CD4-positive, alpha-beta T cell treated with Interleukin-4 for 4 hours (primary cell): ENCODE results near the gene MPHOSPH9.

ENCODE experiments used
- DNase-seq: peaks from one replicate; pipeline ENCODE4 v3.0.0-alpha.2; 2020

MPHOSPH9 gene

GRCh38 chr12:123121670-123122069 lies 111.3 kb downstream of the MPHOSPH9 start:
- no peak for DNase-seq

- peak; percentile 57 for DNase-seq
These were observed 112.3 kb downstream of the MPHOSPH9 start for GRCh38 chr12:123120452-123121166.

- DNase-seq, result peak; percentile 58
These were observed 113.1 kb downstream of the MPHOSPH9 start for GRCh38 chr12:123119808-123120207.

GRCh38 chr12:123118497-123118896 lies 114.4 kb downstream of the MPHOSPH9 start:
- no peak for DNase-seq

- peak; percentile 44 for DNase-seq
These were observed 117.4 kb downstream of the MPHOSPH9 start for GRCh38 chr12:123115409-123116121.

GRCh38 chr12:123114304-123115083 lies 118.4 kb downstream of the MPHOSPH9 start:
- DNase-seq, result no peak

GRCh38 chr12:123113026-123113425 lies 119.9 kb downstream of the MPHOSPH9 start:
- DNase-seq, result no peak

GRCh38 chr12:123111498-123112165 lies 121.3 kb downstream of the MPHOSPH9 start:
- peak; percentile 26 for DNase-seq

GRCh38 chr12:123109319-123109772 lies 123.6 kb downstream of the MPHOSPH9 start:
- no peak for DNase-seq

- DNase-seq, result no peak
These were observed 124.3 kb downstream of the MPHOSPH9 start for GRCh38 chr12:123108682-123109066.

- no peak for DNase-seq
These were observed 124.8 kb downstream of the MPHOSPH9 start for GRCh38 chr12:123107926-123108681.

- DNase-seq, result peak; percentile 74
These were observed 126.1 kb downstream of the MPHOSPH9 start for GRCh38 chr12:123106640-123107359.

- DNase-seq, result no peak
These were observed 127.6 kb downstream of the MPHOSPH9 start for GRCh38 chr12:123105211-123105826.

- DNase-seq, result no peak
These were observed 128.1 kb downstream of the MPHOSPH9 start for GRCh38 chr12:123104809-123105208.
